HG02678 (cell line): ENCODE results near the gene DNM2.

Source experiments
- ATAC-seq: cut with Tn5 transposase; IDR thresholded peaks from one replicate; pipeline ENCODE4 v1.9.1; 2021; ENCODE audit warnings: mild to moderate bottlenecking, moderate library complexity; ENCODE audit not compliant: unreplicated experiment

DNM2 gene

DNA sequence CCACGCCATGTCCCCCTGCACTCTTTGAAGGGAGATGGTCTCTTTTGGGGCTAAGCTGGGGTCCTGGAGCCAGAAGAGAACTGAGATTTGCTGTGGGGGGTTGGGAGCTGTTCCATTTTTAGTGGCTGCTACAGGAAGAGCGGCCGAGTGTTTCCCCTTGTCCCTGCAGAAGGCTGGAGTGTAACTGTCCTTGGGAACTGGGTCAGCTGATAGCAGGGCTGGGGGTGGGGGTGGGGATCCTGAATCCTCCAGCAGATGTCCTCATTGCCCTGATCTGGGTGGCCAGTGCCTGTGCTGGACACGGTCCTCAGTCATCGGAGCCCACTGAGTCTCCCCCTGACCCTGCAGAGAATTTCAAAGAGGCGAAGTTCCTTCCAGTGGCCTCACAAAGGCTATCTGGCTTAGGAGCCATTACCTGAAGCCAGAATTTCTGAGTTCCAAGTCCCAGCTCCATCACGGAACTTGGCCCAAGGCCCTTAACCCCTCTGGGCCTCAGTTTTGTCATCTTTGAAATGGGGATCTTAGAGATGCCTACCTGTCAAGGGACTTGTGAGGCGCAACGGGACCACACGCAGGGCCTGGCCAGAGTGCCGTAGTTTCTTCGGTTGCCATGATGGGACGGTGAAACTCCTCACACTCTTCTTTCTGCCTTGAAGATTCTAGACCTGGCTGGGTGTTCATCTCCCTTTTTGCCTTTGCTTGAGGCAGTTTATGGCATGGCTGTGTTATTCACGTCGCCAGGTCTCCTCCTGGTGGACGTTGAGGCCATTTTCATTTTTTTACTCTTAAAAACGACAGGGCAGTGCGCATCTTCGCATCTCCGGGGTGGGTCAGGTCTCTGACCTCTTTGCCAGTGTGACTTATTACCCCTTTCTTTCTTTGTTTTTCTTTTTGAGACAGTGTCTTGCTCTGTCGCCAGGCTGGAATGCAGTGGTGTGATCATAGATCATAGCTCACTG, 51.9 kb downstream of the DNM2 start:
- ATAC-seq, result no peak

DNA sequence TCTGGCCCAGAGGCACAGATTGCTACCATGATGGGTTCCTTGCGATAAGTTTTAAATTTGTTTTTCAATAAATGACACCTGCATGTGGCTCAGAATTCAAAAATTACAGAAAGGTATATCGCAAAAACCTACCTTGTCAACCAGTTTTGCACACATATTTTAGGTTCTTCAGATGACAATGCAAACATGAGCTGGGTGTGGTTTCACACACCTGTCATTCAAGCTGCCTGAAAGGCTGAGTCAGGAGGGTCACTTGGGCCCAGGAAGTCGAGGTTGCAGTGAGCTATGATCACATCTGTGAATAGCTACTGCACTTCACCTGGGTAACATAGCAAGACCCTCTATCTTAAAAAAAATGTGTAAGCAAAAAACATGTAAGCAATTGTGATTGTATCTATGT, 56.1 kb downstream of the DNM2 start:
- no peak for ATAC-seq

DNA sequence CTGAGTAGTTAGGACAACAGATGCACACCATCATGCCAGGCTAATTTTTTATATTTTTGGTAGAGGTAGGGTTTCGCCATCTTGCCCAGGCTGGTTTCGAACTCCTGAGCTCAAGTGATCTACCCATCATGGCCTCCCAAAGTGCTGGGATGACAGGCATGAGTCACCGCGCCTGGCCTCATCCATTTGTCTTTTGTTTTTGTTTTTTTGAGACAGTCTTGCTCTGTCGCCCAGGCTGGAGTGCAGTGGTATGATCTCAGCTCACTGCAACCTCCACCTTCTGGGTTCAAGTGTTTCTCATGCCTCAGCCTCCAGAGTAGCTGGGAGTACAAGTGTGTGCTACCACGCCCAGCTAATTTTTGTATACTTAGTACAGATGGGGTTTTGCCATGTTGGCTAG, 57.0 kb downstream of the DNM2 start:
- ATAC-seq, result no peak

DNA sequence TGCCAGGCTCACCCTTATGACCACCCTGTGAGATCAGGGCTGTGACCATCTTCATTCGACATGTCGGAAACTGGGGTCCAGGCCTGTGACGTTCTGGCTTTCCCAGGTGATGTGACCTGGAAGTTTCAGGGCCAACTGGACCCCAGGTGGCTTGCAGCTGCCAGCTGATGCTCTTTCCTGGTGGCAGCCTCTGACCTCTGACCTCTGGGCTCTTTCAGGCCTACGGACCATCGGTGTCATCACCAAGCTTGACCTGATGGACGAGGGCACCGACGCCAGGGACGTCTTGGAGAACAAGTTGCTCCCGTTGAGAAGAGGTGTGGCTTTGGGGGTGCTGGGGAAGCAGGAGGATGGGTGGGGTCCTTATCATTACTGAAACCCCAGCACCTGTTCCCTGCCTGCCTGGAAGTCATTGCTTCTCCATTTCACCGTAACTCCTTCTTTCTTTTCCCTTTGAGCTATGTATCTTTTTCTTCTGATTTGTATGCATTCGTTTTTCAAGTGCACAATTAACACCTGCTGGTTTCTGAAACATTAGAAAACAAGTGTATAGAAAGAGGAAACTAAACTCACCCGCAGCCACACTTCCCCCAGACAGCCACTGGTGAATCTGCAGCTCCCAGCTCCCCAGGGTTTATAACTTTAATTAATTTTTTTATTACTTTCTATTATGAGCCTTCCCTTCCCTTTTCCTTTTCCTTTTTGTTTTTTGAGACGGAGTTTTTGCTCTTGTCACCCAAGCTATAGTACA, 59.2 kb downstream of the DNM2 start:
- ATAC-seq, result no peak

DNA sequence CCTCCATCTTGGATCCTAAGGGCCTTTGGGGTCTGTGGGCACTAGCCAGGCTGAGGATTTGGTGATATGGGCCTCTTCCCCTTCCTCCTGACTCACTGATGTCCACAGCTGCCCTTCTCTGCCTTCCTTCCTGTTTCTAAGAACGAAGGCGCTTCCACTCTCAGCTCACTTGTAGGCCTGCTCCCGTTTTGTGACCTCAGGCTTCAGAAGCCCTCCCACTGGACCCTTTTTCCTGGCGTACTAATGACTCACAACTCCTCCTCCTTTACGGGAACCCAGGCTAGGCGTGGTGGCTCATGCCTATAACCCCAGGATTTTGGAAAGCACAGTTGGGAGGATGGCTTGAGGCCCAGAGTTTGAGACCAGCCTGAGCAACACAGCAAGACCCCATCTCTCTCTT, 62.5 kb downstream of the DNM2 start:
- no peak for ATAC-seq

DNA sequence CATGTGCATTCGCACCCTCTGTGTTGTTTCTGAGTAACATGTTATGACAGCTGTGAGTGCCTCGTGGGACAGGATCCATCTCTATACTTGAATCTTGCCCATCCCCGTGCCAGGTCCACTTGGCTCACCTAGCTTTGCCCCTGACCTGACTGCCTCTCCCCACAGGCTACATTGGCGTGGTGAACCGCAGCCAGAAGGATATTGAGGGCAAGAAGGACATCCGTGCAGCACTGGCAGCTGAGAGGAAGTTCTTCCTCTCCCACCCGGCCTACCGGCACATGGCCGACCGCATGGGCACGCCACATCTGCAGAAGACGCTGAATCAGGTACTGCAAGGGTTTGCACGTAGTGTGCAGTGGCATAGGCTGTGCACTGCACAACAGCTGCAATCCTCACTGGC, 64.9 kb downstream of the DNM2 start:
- ATAC-seq, result no peak

DNA sequence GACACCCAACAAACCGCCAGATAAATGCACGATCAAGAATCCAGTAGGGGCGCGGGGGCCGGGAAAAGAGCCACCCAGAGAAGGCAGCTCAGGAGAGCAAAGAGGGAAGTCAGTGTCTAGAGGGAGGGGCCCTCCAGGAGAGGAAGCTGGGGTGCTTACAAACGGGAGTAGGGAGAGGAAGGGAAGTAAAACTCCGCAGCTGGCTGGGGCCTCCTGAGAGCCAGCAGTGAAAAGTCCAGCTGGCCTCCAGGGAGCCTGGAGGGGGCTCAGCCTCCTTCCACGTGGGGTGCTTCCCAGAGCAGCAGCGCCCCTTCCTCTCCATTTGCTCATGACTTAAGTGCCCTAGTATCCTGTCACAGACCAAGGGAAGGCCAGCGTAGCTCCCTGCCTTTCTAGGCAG, 66.4 kb downstream of the DNM2 start:
- ATAC-seq, result no peak

DNA sequence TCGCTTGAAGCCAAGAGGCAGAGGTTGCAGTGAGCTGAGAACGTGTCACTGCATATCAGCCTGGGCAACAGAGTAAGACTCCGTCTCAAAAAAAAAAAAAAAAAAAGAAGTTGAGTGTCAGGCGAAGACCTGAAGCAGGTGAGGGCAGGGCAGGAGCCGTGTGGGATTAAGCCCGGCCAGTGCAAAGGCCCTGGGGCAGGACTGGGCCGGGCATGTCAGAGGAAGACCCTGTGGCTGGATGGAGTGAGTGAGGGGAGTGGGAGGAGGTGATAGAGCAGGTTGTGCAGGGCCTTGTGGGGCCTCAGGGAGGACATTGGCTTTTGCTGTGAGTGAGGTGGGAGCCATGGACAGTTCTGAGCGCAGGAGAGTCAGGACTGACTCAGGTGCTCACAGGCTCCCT, 70.3 kb downstream of the DNM2 start:
- no peak for ATAC-seq

DNA sequence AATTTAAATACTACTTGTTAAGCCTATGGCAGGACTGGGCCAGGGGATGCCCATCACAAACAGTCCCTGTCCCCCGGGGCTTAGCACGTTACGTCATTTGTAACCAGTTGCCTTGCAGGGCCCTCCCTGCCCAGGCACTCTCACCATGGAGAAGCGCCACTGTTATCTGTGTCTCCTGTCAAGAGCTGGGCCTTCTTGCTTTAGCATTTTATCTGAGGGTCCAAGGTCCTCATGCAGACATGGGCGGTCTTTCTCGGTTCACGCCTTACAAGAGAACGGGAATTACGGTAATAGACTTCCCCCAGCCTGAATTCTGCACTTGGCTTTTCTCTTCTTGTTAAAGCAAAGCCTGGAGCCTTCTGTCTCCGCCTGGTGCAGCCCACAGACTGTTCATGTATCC, 72.0 kb downstream of the DNM2 start:
- no peak for ATAC-seq

DNA sequence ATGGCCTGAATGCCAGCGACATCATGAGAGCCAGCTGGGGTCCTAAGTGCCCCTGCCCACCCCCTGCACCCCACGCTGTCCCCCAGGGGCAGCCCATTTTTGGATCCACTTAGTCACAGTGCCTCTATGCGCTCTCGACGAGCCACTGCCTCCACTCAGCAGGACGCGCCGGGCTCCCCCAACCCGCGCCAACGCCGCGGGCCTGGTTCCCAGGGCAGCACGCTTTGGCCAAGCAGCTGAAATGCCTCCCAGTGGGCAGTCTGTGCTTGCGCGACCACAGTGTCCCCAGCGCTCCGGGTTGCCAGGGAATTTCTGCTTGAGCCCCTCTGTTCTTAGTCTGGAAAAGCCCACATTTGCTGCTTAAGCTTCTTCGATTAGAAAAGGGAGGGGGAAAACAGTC, 78.8 kb downstream of the DNM2 start:
- no peak for ATAC-seq

DNA sequence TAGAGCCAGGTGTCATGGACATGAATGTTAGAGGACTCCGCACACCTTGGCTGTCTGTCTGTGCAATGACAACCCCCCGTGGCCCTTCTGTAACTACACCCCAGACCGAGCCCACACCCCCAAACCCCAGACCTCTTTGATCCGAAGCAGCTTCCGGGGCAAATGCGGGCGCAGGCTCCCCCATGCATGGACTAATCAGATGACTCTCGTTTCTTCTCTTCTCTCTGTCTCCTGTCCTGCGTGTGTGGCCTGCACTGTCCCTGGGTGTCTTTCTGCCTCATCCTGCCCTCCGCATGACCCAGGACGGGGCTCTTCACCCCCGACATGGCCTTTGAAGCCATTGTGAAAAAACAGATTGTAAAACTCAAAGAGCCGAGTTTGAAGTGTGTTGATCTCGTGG, 79.2 kb downstream of the DNM2 start:
- ATAC-seq, result no peak

DNA sequence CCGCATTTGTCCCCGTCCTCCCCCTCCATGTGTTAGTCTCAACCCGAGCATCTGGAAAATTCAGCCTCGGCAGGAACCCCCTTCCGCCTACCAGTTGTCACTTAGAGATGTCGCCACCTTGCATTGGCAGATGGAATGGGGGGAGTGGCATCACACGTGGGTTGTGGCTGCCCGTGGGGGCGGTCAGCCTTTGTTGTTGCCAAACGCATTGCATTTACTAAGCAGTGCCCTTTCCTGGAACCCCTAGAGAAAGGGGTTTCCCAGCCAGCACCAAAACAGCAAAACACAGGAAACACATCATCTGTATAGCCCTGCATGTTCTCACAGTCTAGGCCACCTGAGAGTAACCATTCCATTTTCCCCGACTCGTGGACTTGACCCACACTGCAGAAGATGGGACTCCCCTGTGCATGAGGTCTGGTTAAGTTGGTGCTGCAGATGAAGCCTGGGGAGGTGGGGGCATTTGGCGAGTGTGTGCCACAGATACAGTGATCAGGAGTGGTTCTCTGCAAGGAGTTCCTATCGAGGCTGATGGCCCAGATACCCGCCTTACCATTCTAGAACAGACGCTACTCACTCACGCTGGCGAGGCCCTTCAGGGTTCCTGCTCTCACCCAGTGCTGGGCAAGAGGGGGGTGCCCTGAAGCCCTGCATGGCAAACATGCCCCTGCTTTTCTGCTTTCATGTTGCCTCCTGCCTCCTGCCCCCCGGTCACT, 79.8 kb downstream of the DNM2 start:
- ATAC-seq, result no peak

DNA sequence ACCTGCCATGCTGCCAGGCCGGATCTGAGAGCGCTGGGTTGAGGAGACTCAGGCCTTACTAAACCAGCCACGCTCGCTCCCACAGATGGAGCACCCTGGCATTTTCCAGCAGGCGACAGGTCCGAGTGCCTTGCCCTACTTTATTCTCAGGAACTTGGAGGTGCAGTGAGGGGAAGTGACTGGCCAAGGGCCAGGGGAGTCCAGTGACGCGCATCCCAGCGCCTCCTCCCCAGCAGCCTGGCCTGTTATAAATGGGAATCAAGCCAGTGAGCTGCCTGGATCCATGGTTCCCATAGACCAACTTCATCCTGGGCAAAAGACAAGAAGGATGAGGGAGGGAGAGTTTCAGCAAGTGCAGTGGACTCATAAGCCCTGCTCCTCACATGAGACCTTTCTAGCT, 82.6 kb downstream of the DNM2 start:
- ATAC-seq, result no peak

DNA sequence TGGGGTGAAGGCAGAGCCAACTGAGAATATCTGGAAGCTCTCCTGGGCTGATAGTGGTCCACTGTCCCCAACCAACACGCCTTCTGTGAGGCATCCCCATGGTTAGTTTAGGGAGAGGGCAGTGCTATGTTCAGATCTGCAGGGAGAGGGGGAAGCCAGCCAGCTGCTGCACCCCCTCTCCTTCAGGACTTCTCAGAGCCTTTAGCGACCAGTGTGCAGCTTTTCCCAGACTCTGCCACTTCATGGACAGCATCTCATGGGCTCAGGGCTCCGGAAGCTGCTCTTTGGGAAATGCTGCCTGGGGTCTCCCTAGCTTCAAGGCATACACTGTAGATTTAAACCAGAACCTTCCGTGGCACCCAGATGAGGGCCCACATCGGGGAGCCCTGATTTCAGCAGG, 84.6 kb downstream of the DNM2 start:
- no peak for ATAC-seq

DNA sequence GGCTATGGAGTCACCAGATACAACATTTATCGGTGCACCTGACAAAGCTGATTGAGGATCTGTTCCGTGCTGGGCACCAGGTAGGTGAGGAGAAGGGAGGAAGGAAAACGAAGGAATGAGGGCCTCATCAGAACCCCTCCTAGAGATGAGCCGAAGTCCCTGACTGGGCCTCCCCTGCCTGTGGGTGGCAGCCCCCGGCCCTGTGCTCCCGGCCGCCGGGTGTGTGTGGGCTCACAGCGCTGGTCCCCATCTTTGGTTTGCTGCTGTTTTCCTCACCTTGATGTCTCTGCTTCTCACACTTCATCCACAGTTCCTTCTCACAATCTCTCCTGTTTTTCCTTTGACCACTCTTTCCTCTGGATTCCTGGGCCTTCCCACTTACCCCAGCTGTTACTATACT, 85.4 kb downstream of the DNM2 start:
- no peak for ATAC-seq

DNA sequence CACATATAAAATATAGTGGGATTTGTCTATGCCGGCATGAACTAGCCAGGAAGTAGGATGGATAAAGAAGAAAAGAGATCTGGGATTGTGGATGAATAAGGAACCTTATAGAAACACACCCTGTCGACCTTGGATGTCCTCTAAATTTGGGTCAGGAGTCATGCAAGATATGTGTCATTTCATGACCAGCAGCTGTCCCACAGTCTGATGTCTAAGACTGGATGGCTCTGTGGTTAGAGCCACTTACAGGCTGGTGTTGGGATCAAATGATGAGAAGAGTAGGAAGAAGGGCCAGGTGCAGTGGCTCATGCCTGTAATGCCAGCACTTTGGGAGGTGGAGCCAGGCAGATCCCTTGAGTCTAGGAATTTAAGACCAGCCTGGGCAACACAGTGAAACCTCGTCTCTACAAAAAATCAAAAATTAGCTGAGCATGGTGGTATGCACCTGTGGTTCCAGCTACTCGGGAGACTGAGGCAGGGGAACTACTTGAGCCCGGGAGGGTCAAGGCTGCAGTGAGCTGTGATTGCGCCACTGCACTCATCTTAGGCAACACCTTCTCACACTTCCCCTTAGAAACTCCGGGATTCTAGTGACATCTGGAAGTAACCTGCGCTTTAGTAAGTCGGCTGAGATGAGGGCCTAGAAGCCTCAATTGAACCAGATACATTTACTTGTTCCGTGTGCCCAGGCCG, 87.3 kb downstream of the DNM2 start:
- ATAC-seq, result no peak

DNA sequence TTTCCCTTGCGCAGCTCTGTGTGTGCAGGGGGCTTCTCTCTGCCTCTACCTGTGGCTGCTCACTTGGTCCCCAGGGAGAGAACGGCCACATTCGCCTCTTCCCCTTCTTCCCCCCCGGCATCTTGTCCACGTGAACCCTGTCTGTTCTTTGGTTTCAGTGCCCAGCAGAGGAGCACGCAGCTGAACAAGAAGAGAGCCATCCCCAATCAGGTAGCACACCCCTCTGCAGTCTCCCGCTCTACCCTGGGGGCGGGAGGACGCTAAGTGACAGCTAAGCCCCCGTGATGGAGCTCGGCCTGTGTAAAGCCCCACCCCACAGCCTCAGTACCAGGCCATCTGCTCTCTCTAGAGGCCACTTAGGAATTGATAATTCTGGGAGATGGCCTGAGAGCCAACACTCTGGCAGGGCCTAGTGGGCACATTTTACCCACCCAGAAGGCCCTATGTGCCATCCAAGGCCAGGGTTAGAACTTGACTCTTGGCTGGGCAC, 87.9 kb downstream of the DNM2 start:
- ATAC-seq, result no peak

DNA sequence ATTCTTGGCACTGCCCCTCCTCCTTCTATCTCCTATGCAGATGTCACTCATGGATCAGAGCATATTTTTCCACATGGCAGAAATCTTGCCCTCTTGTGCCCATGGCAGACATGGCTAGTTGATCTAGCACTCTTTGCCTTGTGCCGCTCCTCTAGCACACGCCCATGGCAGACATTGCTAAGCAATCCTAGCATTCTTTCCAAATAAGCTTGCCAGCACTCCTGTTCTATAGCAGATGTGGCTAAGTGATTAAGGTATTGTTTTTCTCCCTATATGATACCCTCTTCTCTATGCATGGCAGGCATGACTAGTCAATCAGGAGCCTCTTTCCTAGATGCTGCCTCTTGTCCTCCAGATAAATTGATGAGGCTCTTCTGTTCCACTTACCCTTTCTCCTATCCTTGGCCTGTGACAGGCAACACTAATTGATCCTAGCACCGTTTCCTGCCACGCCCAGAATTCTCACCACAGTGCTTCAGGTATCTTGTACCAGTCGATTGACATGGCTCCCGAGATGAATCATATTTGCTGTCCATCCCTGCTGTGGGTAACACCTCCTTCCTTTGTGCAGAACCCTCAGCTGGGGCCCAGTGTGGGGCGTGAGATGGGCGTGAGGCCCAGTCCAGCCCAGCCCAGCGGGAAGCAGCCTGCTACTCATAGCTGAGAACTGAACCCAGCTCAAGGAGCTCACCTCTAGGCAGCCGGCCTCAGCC, 91.2 kb downstream of the DNM2 start:
- no peak for ATAC-seq

DNA sequence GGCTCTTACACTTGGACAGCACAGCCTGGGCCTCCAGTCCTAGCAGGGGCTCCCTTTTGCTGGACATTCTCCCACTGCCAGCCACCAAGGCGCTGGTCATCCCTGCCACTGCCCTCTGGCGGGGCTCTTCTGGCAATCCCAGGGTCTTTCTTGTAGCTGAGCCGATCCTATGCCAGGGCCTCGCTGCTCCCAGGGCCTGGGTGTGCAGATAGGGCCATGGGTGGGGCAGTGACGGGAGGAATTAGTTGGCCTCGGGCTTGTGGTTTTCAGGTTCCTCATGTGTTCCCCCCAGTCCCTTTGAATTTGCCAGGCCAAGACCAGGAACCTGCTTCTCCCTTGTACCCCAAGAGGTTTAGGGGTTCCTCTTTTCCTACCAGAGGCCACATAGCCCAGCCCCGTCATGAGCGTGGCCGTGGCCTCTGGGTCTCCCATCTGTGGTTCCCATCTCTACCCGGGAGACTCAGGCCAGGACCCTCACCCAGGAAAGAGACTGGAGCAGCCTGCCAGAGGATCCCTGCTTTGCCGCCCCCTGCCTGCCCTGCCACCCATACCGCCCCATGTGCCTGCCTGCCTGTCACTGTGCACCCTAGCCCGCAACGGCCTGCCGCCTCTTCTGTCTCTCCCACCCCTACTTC, 91.9 kb downstream of the DNM2 start:
- ATAC-seq, result no peak
